Upper lobe of left lung (tissue), 6 donors: ENCODE measurements around the gene MGLL. TPM values are rescaled to one million over a fixed set of nuclear protein-coding genes. Genes with fewer than 3 reads are reported as not detected.

Source experiments
- ATAC-seq, 2 donors: fragments of 200-7000 bp; cut with Tn5 transposase; one replicate each; pipeline ENCODE4 v1.9.1; 2022; ENCODE audit warnings: mild to moderate bottlenecking in 2 of 2, moderate library complexity in 2 of 2; ENCODE audit not compliant: low FRiP score in 2 of 2
- DNase-seq, 2 donors: peaks; one replicate each; pipeline ENCODE4 v3.0.0-alpha.2; 2019 to 2020
- H3K27ac ChIP-seq, 4 donors: fragments of 200-600 bp; sonication (generic); one replicate each; pipeline ENCODE4 v1.5.1; 2016 to 2019
- H3K27me3 ChIP-seq, 4 donors: fragments of 200-600 bp; sonication (generic); one replicate each; pipeline ENCODE4 v1.5.1; 2017 to 2019
- H3K36me3 ChIP-seq, 4 donors: fragments of 200-600 bp; sonication (generic); one replicate each; pipeline ENCODE4 v1.5.1; 2016 to 2019
- H3K4me1 ChIP-seq, 4 donors: fragments of 200-600 bp; sonication (generic); one replicate each; pipeline ENCODE4 v1.5.1; 2018 to 2019
- H3K4me3 ChIP-seq, 4 donors: fragments of 200-600 bp; sonication (generic); one replicate each; pipeline ENCODE4 v1.5.1; 2017 to 2019; ENCODE audit warnings: mild to moderate bottlenecking in 2 of 4, moderate library complexity in 1 of 4
- H3K9me3 ChIP-seq, 4 donors: fragments of 200-600 bp; sonication (generic); one replicate each; pipeline ENCODE4 v1.5.1; 2018 to 2019
- CTCF ChIP-seq, 6 experiments: fragments of 450-650 bp in 4 of 6; fragments of 200-600 bp in 2 of 6; sonication (generic) in 2 of 6; IDR thresholded peaks; one replicate each; pipeline ENCODE4 v1.5.1; 2016 to 2019; ENCODE audit warnings: antibody characterized with exemption in 6 of 6
- EP300 ChIP-seq, 4 donors: sonication (generic); formaldehyde crosslinking; IDR thresholded peaks; one replicate each; pipeline ENCODE4 v1.5.1; 2017; ENCODE audit warnings: antibody characterized with exemption in 4 of 4, control low read depth in 2 of 4
- POLR2A ChIP-seq, 4 donors: fragments of 450-650 bp; IDR thresholded peaks; one replicate each; pipeline ENCODE4 v1.5.1; 2016 to 2017; ENCODE audit warnings: antibody characterized with exemption in 4 of 4, mild to moderate bottlenecking in 2 of 4
- POLR2AphosphoS5 ChIP-seq, 2 donors: sonication (generic); formaldehyde crosslinking; IDR thresholded peaks; one replicate each; pipeline ENCODE4 v1.5.1; 2017; ENCODE audit warnings: antibody characterized with exemption in 2 of 2
- WGBS, 2 donors: methylation state at CpG; one replicate each; pipeline ENCODE4 v1.1.5; 2017 to 2018; 5-methylcytosine and 5-hydroxymethylcytosine counted together
- total RNA-seq, 6 donors: library from RNA; depleted of rRNA in 4 of 6; stranded (reverse); fragments of >200 nt in 4 of 6; gene quantifications; one replicate each; pipeline versions ENCODE4 v1.1.0 to v1.2.1, GENCODE V29; 2016 to 2021
- donor health status: DM: no; HTN: no; CAD: no; lungs with moderate emphysema.
- donor health status: DM: no; HTN: yes; CAD: no; lungs with severe emphysema.

The MGLL gene
- total RNA-seq, 6 donors from 2014 or later: 128 to 253 (median 190) TPM

DNA sequence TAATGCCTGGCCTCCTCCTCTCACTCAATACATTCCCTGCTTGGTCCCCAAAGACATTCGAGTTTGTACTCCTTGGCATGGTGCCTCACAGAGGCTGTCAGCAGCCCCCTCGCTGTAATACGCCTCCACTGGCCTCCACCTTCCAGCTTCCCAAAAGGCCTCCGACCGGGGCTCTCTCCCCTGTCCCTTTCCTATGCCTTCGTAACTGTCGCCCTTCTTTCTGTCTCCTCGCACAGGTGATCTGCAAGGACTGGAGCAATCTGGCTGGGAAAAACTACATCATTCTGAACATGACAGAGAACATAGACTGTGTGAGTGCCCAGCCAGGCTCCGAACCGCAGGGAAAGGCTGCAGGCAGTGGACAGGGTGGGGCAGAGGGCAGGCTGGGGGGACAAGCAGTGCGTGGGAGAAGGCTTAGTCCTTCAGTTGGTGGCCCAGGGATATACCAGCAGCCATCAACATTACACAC, 160.3 kb downstream of the MGLL start:
- no peak for DNase-seq
- H3K4me3 ChIP-seq: no peak overlapping the region
- no peaks in the 10 kb centered on the region for H3K9me3 ChIP-seq
- no peaks in the 10 kb centered on the region for H3K36me3 ChIP-seq
- no peak for ATAC-seq
- H3K27ac ChIP-seq: no peak overlapping the region
- 88 to 93% methylated on average over 10 to 11 of the region's 11 CpGs for WGBS, 2 donors
- no peak for TF ChIP-seq CTCF (IDR thresholded peaks at IDR 0.05)
- TF ChIP-seq POLR2A (IDR thresholded peaks at IDR 0.05): no peak
- no peak for TF ChIP-seq POLR2AphosphoS5 (IDR thresholded peaks at IDR 0.05)
- no peak for TF ChIP-seq EP300 (IDR thresholded peaks at IDR 0.05)
- no peaks in the 10 kb centered on the region for H3K4me1 ChIP-seq
- no peaks in the 10 kb centered on the region for H3K27me3 ChIP-seq

- no peak for TF ChIP-seq POLR2A (IDR thresholded peaks at IDR 0.05)
- no peak for TF ChIP-seq POLR2AphosphoS5 (IDR thresholded peaks at IDR 0.05)
- TF ChIP-seq CTCF (IDR thresholded peaks at IDR 0.05): no peak
- TF ChIP-seq EP300 (IDR thresholded peaks at IDR 0.05): no peak
- ATAC-seq: no peak
- no peak for DNase-seq
- no peaks in the 10 kb centered on the region for H3K36me3 ChIP-seq
- H3K4me3 ChIP-seq: no peak overlapping the region
- no peaks in the 10 kb centered on the region for H3K4me1 ChIP-seq
- 91% methylated on average over 5 of the region's 5 CpGs for WGBS, 2 donors
- no peak overlapping the region for H3K27ac ChIP-seq
- H3K27me3 ChIP-seq: no peaks in the 10 kb centered on the region
- no peaks in the 10 kb centered on the region for H3K9me3 ChIP-seq
These were observed 160.7 kb downstream of the MGLL start for GRCh38 chr3:127661600-127661999.

- ATAC-seq (no peak), DNase-seq (no peak)
- no peaks in the 10 kb centered on the region for H3K9me3 ChIP-seq
- WGBS, 2 donors: 92 to 93% methylated on average over 5 to 6 of the region's 10 CpGs
- no peaks in the 10 kb centered on the region for H3K4me1 ChIP-seq
- no peak overlapping the region for H3K4me3 ChIP-seq
- H3K27ac ChIP-seq: no peak overlapping the region
- TF ChIP-seq CTCF (IDR thresholded peaks at IDR 0.05) (no peak), POLR2AphosphoS5 (IDR thresholded peaks at IDR 0.05) (no peak), POLR2A (IDR thresholded peaks at IDR 0.05) (no peak), EP300 (IDR thresholded peaks at IDR 0.05) (no peak)
- no peaks in the 10 kb centered on the region for H3K27me3 ChIP-seq
- no peaks in the 10 kb centered on the region for H3K36me3 ChIP-seq
These were observed 161.6 kb downstream of the MGLL start for GRCh38 chr3:127660621-127661251.

DNA sequence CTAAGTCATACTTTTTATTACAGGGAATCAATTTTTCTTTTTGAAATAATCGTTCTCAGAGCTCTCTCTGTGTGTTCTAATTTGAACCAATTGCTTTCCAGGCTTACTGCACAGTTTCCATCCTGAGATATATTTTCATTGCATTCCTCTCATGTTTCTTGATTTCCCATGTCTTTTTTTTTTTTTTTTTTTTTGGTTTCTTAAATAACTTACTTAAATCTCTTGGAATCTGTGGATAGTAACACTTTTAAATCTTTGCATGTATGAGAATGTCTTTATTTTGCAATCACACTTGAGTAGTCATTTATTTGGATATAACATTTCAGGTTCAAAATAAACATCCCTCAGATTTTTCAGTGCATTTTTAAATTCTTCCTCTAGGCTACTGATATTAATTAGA, 164.1 kb downstream of the MGLL start:
- ATAC-seq: no peak
- H3K36me3 ChIP-seq: no peaks in the 10 kb centered on the region
- no peak for TF ChIP-seq POLR2AphosphoS5 (IDR thresholded peaks at IDR 0.05)
- TF ChIP-seq CTCF (IDR thresholded peaks at IDR 0.05): no peak
- TF ChIP-seq EP300 (IDR thresholded peaks at IDR 0.05): no peak
- TF ChIP-seq POLR2A (IDR thresholded peaks at IDR 0.05): no peak
- no peak overlapping the region for H3K4me3 ChIP-seq
- no peaks in the 10 kb centered on the region for H3K9me3 ChIP-seq
- 80 to 85% methylated on average over 1 of the region's 1 CpG for WGBS, 2 donors
- H3K27ac ChIP-seq: no peak overlapping the region
- H3K4me1 ChIP-seq: no peaks in the 10 kb centered on the region
- no peaks in the 10 kb centered on the region for H3K27me3 ChIP-seq
- DNase-seq: no peak

DNA sequence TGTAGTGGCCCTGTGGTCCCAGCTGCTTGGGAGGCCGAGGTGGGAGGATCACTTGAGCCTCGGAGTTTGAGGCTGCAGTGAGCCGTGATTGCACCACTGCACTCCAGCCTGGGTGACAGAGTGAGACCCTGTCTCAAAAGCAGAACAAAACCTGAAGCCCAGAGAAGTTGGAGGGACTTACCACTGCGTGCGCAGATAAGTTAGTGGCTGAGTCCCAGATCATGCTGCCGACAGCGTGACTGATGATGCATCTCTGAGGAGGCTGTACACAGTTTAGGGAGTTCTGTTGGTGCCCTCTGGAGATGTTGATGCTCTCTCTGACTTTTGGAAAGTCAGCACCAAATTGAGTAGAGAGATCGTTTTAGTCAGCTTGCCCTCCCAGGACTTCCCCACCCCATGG, 165.4 kb downstream of the MGLL start:
- peaks cover 0 to 7% (median 0%) of the 10 kb centered on the region in 4 donors for H3K4me1 ChIP-seq
- ATAC-seq (no peak), DNase-seq (no peak)
- H3K9me3 ChIP-seq: no peaks in the 10 kb centered on the region
- no peak for TF ChIP-seq CTCF (IDR thresholded peaks at IDR 0.05)
- no peak for TF ChIP-seq POLR2AphosphoS5 (IDR thresholded peaks at IDR 0.05)
- TF ChIP-seq POLR2A (IDR thresholded peaks at IDR 0.05): no peak
- TF ChIP-seq EP300 (IDR thresholded peaks at IDR 0.05): no peak
- no peaks in the 10 kb centered on the region for H3K27me3 ChIP-seq
- no peaks in the 10 kb centered on the region for H3K36me3 ChIP-seq
- WGBS, 2 donors: 92 to 96% methylated on average over 4 to 8 of the region's 8 CpGs
- H3K4me3 ChIP-seq: no peak overlapping the region
- no peak overlapping the region for H3K27ac ChIP-seq
